Head of caudate nucleus (tissue), 42 donors: ENCODE results near the gene TDRD9.
"Not testable (repeated sequence)": the region's sequence is repeated elsewhere in the genome, so short reads cannot be mapped to it uniquely, and the experiment has no call there.

ENCODE experiments used
- DNase-seq, 42 donors: peaks; one replicate each; pipeline versions ENCODE4 v3.0.0 to v3.0.0-alpha.2; 2020 to 2021; ENCODE audit warnings: mixed read lengths in 7 of 42
- intact Hi-C: fragments of 100-400 bp; cut with DNase I; formaldehyde crosslinking; loops from one replicate; pipeline ENCODE4 v1.15.0; 2022

Gene TDRD9

DNA sequence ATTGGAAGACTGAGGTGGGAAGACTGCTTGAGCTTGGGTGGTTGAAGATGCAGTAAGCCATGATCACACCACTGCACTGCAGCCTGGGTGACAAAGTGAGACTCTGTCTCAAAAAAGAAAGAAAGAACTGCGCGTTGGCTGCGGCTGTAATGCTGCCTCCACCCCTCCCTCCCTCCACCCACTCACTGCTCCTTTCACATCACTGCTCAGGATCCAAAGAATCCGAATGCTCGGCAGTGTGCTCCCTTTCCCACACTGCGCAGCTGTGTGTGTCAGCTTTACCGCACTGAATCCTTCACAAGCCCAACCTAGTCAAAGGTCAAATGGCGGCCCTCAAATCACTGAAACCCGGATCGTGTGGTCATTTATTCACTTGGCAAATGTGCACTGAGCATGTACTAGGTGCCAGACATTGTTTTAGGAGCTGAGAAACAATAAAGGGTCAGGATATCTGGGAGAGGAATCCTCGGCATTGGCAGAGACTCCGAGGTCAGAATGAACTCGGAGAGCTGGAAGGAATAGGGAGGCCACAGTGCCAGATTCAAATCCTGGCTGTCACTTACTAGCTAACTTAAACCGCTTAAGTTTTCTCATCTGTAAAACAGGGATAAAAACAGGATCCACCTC lies 11.5 kb upstream of the TDRD9 start:
- intact Hi-C loops: loop anchor here (5.0 kb wide), 1 partner anchor 69 kb away; the partner anchor contains the start of gene PPP1R13B
- peak in 34 of 42 donors; percentile 12 to 78 (median 48) for DNase-seq

DNA sequence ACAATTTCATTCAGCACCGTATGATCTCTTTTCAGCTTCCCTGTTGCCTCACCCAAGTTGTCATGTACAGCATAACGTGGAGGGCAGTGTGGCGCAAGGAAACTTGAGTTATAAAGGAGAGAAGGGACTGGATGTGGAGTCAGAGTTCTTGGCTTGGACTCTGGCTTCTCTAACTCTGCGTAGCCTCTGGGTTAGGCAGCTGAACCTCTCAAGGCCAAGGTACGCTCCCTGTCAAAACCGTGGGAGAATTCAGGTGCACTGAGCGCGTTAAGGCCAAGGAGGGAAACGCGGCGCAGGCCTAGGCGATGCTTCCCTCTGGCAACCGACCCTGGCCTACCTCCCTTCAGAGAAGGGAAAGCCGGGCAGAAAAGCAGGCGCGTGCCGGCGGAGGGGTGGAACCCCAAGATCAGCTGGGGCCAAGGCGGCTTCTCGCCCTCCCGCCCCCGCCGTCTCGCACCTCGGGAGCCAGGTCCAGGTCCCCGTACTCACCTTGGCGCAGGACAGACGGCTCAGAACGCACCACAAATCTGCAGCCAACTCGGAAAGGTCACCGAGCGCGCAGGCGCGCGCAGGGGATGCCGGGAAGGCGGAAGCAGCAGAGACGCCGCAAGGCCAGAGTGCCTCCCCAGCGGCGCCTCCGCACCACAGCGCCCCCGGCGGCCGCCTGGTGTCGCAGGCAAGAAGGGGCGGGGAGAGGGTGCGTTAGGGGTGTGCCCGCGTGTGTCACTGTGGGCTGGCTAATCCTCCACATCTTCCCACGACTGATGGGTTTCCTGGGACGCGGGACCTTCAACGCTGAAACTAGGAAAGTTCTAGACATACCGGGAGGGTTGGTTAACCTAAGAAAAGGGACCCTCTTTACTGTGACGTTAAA lies 7.0 kb upstream of the TDRD9 start:
- intact Hi-C loops: loop anchor here (10.0 kb wide), 1 partner anchor 356 kb away; the partner anchor contains the start of genes BAG5 and COA8
- peak; percentile 83 to 98 (median 95) for DNase-seq

DNA sequence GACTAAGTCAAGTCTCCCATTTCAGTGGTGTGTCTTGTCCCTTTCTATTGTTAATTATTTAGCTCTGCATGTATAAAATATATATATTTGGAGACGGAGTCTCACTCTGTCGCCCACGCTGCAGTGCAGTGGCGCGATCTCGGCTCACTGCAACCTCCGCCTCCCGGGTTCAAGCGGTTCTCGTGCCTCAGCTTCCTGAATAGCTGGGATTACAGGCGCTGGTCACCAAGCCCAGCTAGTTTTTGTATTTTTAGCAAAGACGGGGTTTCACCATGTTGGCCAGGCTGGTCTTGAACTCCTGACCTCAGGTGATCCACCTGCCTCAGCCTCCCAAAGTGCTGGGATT lies 6.4 kb upstream of the TDRD9 start:
- intact Hi-C loops: loop anchor here (10.0 kb wide), 1 partner anchor 357 kb away; the partner anchor contains the start of genes BAG5 and COA8
- not testable (repeated sequence) for DNase-seq

DNA sequence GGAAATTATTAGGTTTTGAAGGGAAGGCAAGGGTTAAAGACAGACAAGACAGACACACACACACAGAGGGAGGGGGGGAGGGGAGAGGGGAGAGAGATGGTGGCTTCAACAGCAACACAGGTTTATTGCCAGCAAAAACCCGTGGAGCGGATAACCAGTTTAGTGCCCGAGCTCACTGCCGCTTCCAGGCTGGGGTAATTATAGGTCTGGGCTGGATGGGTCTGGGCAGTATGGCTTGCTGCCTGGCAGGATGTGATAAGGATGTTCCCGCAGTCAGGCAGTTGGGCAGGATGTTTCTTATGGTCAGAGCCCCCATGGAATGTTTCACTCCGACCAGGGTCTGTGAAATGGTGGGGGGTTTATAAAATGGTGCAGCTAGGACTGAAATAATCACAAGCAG lies 4.4 kb upstream of the TDRD9 start:
- intact Hi-C loops: loop anchor here (10.0 kb wide), 1 partner anchor 359 kb away; the partner anchor contains the start of genes BAG5 and COA8
- DNase-seq: peak in 1 of 42 donors; percentile 32

DNA sequence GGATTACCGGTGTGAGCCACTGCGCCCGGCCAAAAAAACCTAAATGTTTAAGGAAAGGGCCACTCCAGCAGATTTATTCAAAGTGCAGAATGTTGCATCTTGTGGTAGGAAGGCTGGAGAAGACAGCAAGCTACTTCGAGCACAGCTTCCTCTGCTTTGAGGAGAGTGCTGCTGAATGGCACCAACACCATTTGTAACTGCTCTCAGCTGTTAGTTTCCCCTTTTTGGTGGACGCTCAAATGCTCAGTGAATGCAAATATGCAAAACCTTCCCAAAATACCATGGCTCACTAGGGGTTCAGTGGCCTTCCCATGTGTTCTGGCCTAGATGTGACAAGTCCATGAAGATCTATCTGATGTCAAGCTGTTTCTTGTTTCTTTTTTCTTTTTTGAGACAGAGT lies 2.9 kb upstream of the TDRD9 start:
- intact Hi-C loops: loop anchor here (10.0 kb wide), 1 partner anchor 361 kb away; the partner anchor contains the start of genes BAG5 and COA8
- no peak for DNase-seq

DNA sequence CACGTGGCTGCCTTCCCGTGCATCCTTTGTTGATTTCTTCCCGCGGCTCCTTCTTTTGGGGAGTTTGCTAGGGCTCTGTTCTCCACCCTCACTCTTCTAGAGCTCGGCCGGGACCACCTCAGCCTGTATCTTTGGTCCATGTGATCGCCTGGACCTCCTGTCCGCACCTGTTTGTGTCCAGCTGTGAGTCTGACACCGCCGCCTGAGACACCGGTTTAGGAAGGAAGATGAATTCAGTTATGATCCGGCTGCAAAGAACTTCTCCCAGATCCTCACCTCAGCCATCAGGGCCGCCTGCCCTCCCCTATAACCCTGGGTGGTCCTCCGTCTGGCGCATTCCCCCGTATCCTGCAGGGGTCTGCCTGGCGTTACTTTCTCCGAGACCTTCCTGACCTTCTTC lies 690 bp upstream of the TDRD9 start:
- no peak for DNase-seq
- intact Hi-C loops: loop anchor here (10.0 kb wide), 1 partner anchor 363 kb away; the partner anchor contains the start of genes BAG5 and COA8

DNA sequence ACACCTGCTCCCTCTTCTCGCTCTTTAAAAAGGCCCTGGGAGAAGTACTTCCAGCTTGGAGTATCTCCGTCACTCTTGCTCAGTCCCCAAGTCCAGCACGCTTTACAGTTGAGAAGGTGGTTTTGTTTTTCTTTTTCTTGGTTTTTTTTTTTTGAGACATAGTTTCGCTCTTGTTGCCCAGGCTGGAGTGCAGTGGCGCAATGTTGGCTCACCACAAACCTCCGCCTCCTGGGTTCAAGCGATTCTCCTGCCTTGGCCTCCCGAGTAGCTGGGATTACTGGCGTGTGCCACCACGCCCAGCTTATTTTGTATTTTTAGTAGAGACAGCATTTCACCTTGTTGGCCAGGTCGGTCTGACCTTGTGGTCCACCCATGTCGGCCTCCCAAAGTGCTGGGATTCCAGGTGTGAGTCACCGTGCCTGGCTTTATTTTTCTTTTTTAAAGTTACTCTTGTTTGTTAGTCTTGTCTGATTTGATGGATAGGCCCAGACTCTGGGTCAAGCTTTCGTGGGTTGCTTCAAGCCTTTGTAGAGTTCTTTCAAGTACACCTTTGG lies 1.9 kb downstream of the TDRD9 start:
- DNase-seq: no peak
- intact Hi-C loops: no loop called here

DNA sequence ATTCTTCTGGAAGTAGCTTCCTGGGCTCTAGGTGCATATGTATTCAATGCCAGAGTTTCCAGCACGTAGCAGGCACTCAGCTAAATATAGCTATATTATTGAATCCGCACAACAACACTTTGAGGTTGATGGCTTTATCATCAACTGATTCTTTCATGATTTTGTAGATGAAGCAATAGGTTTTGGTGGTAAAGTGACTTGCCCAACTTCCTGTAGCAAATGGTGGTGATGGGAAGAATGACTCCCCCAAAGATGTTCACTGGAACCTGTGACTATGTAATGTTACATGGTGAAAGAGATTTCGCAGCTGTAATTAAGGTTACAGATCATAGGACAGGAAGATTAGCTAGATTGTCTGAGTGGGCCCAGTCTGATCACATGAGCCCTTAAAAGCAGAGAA lies 3.2 kb downstream of the TDRD9 start:
- intact Hi-C loops: no loop called here
- DNase-seq: no peak

DNA sequence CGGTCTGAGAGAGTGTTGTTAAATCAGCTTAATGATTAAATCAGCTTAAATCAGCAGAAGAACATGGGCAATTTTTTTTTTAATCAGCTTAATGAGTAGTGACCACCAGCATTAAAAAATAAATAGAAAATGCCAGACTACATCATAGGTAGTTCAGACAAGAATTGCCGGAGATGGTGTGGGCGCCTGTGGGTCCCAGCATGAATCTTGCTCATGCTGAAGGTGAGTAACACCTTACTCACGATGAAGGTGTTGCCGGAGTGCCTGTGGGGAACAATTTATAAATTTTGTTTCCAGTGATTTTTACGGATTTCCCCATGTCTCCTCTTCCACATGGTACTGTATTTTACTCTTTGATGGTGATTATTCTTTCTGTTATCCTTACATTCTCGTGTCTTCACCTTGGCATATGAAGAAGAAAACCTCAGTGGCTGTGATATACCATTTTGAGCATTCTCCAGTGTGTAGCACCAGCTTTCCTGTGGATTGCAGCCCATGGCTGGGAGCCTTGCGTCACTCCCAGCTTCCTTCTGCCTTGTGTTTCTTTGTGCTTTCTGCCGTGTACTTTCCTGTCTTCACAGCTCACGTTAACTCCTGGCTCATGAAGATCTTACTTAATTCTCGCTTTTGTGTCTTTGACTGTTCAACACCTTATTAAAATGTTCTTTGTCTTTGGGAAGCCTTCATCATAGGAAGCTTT lies 4.7 kb downstream of the TDRD9 start:
- intact Hi-C loops: no loop called here
- DNase-seq: no peak

DNA sequence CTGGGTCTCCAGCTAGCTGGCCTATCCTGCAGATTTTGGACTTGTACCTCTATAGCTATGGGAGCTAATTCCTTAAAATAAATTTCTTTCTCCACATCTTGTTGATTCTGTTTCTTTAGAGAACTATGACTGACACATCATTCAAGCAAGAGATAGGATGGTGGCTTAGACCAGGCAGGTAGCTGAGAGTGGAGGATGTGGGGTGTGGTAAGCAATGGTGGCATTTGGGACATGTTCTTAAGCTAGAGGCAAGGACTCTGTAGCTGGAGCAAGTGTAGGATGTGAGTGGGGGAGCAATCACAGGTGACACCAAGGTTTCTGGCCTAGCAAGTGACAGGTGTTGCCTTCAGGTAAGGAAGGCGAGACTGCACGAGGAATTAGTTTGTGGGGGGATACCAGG lies 6.8 kb downstream of the TDRD9 start:
- no peak for DNase-seq
- intact Hi-C loops: no loop called here

DNA sequence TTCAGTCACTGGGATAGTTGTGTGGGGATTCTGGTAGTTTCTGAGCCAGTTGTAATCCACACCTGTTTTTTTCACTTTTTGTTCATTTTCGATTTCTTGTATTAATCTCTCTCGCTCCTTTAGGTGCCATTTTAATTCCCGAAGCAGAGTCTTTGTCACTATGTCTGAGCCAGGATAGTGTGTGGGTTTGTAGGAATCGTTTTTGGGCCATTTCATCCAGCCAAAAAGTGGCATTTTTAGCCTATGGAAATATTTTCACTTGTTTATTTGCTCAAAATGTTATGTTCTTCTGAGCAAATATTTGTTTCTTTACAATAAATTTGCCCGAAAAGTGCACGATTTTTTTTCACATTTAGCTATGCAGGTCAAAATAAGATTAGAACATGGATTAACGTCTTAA lies 13.2 kb downstream of the TDRD9 start:
- DNase-seq: no peak
- intact Hi-C loops: no loop called here

DNA sequence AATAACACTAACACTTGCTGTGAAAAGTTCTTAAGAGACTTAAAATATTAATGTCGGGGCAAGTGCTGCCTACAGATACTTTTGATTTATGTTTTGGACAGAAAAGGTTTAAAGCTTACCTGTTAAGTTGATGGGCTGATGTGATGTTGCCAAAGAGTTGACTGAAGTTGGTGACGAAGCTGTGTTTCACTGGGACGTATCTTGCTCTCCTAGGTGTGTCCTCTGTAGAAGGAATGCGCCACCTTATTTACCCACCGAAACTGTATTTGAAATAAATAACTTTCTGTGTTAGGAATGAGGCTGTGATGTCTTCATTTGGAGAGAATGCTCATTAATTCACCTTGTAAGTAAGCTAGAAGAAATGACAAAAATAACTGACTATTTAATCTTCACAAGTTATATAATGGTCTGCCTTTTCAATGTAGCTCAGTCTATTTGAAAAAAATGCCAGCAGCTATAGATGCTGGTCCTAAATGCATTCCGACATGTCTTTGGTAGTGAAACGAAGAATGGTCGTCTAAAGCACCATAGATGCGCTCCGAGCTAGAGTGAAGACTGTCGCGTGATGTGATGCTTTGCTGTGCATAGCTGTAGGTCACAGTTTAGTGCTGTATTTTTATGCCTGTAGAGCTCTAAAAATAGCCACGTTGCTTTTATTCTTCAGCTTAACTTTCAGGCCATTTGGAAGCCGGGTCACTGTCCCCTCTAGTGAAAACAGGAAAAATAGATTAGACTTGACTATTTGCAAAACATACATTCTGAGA lies 13.9 kb downstream of the TDRD9 start, which contains the start of gene RD3L:
RD3L (minus strand) TSS at position 557 of the 764 bp plus-strand sequence. CDS start 834 bp downstream, outside the sequence.
- intact Hi-C loops: no loop called here
- DNase-seq: no peak

DNA sequence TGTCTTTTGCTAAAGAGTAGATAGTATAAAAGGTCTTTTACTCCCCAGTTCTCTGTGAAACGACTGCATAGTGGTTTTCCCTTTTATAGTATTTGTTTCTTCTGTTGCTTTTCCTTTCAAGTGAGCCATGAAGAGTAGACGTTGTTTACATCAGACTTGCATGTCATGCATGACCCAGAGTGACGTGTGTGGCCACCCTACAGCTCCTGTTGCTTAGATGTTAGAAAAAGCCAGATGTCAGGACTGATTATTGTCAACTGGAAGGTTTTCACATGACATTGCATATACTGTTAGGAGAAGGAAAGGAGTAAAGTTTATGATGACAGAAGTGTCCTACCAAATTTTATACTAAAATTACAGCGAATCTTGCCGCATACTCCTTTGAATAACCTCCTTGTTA lies 15.4 kb downstream of the TDRD9 start:
- no peak for DNase-seq
- intact Hi-C loops: no loop called here

DNA sequence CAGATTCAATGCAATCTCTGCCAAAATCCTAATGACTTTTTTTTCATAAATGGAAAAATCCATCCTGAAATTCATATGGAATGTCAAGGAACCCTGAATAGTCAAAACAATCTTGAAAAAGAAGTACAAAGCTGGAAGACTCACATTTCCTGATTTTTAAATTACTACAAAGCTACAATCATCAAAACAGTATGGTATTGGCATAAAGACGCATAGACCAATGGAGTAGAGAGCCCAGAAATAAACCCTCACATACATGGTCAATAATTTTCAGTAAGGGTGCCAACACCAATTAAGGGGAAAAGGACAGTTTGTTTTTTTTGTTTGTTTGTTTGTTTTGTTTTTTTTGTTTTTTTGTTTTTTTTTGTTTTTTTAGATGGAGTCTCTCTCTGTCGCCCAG lies 18.7 kb downstream of the TDRD9 start:
- DNase-seq: no peak
- intact Hi-C loops: no loop called here

DNA sequence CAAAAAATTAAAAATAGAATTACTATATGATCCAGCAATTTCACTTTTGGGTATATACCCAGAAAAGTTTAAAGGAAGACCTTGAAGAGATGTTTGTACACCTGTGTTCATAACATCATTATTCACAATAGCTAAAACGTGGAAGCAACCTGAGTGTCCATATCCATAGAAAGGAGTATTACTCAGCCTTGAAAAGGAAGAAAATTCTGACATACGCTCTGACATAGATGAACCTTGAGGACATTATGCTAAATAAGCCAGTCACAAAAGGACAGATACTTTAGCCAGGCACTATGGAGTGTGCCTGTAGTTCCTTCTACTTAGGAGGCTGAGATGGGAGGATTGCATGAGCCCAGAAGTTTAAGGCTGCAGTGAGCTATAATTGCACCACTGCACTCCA lies 20.2 kb downstream of the TDRD9 start:
- intact Hi-C loops: no loop called here
- DNase-seq: no peak

DNA sequence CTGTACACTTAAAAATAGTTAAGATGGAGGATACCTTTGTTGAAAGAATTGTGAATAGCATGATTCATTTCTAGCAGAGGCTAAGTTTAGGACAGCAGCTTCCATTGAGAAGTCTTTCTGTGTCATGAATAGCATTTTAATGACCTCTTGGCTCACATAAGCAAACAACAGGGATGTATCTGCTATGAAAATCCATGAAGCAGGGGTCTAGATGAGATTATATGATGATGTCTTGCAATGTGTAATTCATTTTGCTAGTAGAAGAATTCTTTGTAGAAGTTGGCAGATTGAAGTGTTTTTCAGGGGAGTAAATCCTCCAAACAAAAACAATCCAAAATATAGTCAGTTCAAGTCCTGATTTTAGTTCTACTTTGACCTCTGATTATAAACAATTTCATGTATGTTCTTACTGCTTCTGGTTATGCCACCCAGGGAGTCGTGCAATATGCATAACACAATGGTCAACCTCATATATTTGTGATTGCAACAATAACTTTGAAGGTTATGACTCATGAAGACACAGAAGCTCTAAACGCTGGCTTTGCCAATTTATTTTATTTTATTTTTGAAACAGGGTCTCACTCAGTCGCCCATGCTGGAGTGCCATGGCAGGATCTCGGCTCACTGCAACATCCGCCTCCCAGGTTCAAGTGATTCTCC lies 21.0 kb downstream of the TDRD9 start:
- DNase-seq: no peak
- intact Hi-C loops: no loop called here

DNA sequence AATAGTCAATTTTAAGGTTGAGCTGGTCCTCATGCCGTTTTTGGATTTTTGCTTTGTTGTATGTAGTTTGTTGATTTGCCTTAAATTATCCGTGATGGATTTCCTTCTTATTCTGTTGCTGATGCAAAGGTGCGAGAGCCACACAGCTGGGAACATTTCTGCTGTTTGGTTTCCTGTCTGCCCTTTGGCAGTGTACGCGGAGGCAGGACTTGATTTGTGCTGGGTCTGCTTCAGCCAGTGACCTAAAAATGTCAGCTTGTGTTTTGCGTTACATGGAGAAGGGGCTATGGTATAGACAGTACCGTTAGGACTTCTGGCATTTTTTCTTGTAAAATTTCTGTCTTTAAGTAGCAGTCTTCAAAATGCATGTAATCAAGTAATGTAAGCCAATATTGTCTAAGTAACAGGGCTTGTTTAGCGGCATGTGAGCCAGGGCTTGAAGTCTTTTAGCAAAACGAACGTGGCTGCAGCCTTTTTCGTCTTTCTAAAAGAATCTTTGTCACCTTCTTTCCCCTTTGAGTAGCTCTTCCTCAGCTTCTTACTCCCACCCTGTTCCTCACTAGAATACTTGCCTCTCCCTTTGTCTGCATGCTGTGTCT lies 32.3 kb downstream of the TDRD9 start:
- intact Hi-C loops: no loop called here
- no peak for DNase-seq
